HG03103 (cell line): ENCODE measurements around the gene NISCH.
A peak's percentile ranks its signal among the peaks of the same experiment; 100 is the strongest.

ENCODE experiments used
- ATAC-seq: cut with Tn5 transposase; IDR thresholded peaks from one replicate; pipeline ENCODE4 v1.9.1; 2021; ENCODE audit warnings: low read depth; ENCODE audit not compliant: unreplicated experiment

NISCH gene

DNA sequence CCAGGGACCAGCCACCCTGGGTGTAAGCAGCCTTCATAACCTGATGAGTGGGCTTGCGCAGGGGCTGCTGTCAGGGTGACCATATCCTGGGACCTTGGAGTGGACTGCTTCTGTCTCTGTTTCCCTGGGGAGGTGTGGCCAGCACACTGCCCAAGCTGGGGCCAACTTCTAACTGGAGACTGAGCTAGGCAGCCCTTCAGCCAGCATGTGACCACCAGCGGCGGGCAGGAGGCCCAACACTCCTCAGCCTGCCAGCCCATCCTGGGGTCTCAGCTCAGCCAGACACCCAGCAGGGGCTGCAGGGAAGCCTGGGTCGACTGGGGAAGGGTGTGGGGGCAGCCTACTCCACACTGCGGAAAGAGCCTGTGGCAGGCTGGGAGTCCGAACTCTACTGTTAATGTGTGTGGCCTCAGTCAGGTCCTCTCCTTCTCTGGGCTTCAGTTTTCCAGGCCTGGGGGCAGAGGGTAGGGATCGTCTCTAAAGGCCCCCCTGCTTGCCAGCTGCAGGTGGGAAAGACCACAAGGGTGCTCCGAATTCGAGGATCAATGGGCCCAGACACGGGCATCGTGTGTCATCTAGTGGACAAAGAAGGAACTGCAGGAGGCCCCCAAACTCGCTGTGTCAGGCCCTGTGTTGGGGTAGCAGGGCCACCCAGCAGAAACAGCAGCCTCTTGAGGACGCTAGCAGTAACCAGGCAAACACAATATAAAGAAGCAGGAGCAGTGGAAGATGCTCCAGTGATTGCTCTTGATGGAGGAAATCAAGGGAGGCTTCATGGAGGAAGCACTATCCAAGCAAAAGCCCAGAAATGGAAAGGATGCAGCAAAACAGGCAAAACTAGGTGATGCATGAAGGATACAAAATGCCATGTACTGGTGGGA, 8.5 kb upstream of the NISCH start:
- ATAC-seq, result peak; percentile 52

- ATAC-seq, result no peak
Measured at GRCh38 chr3:52447512-52448355, 7.7 kb upstream of the NISCH start.

GRCh38 chr3:52450489-52451236, 4.7 kb upstream of the NISCH start:
- no peak for ATAC-seq

DNA sequence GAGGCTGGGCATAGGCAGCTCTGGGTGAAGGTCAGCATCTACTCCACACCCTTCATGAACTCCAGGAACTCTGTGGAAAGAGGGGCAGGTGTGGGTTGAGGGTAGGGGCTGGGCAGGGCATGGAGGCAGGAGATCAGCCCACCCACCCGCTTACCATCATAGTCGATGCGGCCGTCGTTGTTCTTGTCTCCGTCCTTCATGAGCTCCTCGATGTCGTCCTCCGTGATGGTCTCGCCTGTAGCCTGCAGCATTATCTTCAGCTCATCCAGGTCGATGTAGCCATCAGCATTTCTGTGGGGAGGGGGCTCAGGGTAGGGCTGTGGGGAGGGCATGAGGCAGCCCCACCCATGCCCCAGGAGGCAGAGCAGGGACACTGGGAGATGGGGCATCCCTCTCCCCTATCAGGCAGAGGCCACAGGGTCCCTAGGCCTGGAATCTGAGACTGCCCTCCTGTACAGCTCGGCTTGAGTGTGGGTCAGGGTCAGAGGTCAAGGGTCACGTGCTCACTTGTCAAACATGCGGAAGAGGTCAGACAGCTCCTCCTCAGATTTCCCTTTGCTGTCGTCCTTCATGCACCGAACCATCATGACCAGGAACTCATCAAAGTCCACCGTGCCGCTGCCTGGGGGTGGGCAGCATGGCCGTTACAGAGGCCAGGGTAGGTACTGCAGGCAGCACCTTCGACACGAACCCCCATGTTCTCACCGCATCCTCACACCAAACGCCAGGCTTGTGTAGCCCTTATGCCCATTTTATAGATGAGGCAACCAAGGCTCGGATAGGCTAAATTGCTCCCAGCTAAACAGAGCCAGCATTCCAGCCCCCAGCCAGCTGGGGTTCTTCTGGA, 3.9 kb upstream of the NISCH start:
- no peak for ATAC-seq

- ATAC-seq, result no peak
Measured at GRCh38 chr3:52452126-52452525, 3.3 kb upstream of the NISCH start.

GRCh38 chr3:52452570-52453221, 2.7 kb upstream of the NISCH start:
- ATAC-seq, result no peak

DNA sequence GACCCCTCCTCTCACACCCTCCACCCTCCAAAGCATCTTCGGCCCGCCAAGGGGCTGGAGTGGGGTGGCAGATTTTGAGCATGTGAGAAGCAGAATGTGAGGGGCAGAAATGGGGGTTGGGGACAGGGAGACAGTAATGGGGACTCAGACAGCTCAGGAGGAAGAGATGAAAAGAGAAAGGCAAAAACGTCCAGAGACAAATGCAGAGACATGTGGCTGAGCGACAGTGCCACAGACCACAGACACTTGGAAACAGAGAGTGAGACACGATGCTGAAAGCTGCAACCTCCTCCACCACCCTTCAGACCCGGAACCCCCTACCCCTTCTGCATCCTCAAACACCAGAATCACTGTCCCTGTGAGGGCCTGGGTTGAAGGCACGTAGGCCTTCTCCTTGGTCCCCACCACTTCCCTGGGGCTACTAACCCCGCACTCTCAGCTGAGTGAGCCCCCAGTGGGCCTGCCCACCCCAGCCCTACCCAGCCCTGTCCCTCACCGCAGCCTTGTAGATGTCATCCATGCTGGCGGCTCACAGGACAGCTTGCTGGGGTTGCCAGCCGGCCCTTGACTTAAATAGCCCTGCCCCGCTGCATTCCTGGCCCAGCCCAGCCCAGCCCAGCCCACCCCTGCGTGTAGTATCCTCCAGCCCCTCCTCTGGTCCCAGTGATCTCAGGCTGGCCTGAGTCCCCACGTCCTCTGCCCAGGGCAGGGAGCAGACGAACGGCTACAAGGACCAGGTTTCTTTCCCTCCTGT, 1.7 kb upstream of the NISCH start, which contains the start of gene TNNC1:
Gene TNNC1, minus strand, starts transcription at position 546 of the 754 bp plus-strand sequence. Its CDS starts 26 bp downstream, at position 520.
- no peak for ATAC-seq

DNA sequence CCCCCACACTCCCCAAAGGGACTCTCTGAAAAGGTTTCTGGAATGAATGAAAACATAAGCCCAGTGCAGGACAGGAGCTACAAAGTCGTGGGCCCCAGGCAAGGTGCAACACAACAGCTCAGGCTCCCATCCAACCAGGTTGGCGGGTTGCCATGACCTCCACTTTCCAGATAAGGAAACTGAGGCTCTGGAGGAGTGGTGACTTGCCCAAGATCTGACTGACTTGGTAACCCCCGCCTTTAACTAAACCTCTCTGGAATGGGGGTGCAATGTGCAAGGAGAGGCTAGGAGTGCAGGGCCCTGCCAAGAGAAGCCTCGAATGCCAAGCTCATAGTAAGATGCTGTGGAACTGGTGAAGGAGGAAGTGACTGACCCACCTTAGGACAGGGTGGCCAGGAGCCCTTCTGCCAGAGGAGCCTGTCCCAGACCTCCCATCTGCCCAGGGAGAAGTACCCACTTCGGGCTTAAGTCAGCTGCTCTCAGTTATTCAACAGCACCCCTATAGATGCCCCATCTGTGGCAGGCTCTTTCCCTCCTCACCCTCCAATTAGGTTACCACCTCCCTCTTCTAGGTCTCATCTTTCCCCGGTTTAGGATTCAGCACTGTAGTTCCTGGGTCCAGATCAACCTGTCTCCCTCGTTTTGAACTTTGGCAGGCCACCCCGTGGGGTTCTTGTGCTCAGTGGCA, 1.0 kb upstream of the NISCH start:
- ATAC-seq, result no peak

- no peak for ATAC-seq
Measured at GRCh38 chr3:52454938-52455282, 494 bp upstream of the NISCH start.

GRCh38 chr3:52456169-52456799, 880 bp downstream of the NISCH start:
- ATAC-seq, result no peak

DNA sequence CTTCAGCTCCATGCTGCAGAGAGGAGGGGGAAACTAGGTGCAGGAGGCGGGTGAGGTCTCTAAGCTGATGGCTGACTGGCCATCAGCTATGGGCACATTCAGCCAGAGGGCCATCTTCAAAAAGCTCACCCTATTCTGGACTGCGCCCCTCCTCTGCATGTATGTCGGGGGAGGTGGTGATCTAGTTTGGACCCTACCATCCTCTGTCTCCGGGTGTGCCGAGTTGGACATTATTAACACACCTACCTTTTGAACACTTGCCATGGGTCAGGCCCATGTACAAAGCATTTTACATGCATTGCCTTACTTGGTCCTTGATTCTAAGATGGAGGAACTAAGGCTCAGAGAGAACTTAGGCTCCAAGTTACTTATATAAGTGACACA, 1.4 kb downstream of the NISCH start:
- ATAC-seq, result no peak

DNA sequence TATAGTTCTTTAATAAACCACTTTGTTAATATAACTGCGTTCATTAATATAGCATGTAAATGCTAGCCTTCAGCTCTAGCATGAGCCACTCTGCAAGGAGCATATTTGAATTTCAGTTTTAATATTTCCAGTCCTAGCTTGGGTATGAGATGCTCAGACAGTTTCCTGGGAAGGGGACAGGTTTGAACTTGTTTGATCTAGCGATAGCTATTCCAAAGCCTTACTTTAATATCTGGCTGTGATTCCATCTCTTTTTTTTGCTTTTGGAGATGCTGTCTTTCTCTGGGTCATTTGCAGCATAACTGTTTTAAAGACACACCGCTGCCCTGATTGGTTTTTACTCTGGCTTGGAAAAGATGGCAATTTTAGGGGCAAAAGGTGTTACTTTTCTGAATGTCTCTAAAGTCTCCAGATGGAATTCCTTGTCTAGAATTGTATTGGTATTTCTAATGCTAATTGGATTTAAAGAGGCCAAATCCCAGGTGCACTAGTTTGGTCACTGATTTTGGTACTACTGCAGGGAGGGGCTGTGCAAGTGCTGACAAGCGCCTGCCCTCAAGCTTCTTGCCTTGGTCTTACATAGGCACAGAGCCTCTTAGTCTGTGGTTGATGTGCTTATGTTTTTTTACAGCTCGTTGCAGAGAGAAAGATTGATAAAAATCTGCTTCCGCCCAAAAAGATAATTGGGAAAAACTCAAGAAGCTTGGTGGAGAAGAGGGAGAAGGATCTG, 2.8 kb downstream of the NISCH start:
- no peak for ATAC-seq

DNA sequence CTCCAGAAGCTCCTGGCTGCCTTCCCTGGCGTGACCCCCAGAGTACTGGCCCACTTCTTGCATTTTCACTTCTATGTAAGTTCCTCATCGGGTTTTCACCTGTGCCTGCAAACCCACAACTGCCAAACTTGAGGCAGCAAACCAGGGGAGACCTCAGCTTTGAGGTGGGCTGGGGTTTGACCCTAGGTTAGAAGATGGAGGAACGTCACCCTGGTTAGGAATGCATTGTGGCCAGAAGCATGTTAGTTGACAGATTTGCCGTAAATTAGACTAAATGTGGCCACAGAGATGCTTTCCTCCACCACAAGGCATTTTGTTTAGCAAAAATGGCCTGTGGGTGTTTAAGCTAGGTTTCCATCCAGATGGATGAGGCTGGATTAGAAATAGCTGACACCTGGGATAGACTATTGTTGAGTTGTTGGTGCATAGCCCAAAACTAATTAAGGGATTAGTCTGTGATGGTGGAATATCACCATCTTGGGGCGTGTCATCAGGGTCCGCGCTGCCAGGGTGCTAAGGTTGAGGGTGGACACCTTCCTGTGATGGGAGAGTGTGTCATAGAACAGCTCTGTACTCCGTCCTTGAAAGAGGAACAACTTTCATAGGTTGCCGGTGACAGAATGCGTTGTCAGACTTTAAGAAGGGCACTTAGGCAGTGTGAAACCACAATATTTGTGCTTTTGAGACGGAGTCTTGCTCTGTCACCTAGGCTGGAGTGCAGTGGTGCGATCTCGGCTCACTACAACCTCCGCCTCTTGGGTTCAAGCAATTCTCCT, 3.6 kb downstream of the NISCH start:
- ATAC-seq, result no peak

GRCh38 chr3:52461874-52462273, 6.5 kb downstream of the NISCH start:
- ATAC-seq, result no peak

- no peak for ATAC-seq
Measured at GRCh38 chr3:52463416-52463815, 8.0 kb downstream of the NISCH start.

- ATAC-seq, result no peak
Measured at GRCh38 chr3:52468336-52468735, 12.9 kb downstream of the NISCH start.
